ENCODE data around the gene TOP2B. TPM values are rescaled to one million over a fixed set of nuclear protein-coding genes. Genes with fewer than 3 reads are reported as not detected.

Gene TOP2B
- total RNA-seq, 1 donor from 2014 or later, result 195 TPM

DNA sequence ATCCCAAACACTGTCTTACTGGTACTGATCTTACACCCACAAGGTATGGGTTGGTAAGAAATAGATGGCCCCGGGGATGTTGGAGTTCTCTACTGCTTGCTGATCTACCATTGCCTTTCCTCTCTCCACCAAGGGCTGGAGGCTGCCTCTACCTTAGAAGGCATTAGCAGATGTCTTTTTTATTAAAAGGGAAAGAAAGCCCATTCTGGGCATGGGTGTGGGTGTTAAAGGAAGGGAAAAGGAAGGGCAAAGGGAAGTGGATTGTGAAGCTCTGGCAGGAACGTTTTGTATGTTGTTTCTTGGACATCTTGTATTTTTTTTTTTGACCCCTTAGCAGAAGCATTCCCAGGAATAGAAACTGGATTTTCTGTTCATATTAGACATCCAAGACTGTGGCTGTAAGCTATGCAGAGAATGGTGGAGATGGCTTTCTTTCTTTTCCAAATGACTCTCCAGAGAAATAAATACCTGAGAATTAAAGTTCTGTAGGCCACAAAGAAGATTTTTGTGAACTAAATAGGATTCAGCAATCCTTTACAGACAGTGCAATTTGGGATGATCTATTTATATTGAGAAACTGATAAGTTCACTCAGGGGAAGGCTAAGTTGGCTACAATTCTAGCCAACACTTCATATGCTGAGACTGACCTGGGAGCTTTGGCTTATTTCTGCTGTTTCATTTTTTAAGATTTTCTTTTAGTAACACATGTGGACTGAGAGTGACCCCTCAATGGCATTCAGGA is 108.8 kb downstream of the TOP2B start:
- H3K4me3 Mint-ChIP-seq (ENCODE audit: unreplicated experiment), result no peak overlapping the region
- no peak for DNase-seq (ENCODE audit: low spot score)
- TF ChIP-seq, protein P1, sequence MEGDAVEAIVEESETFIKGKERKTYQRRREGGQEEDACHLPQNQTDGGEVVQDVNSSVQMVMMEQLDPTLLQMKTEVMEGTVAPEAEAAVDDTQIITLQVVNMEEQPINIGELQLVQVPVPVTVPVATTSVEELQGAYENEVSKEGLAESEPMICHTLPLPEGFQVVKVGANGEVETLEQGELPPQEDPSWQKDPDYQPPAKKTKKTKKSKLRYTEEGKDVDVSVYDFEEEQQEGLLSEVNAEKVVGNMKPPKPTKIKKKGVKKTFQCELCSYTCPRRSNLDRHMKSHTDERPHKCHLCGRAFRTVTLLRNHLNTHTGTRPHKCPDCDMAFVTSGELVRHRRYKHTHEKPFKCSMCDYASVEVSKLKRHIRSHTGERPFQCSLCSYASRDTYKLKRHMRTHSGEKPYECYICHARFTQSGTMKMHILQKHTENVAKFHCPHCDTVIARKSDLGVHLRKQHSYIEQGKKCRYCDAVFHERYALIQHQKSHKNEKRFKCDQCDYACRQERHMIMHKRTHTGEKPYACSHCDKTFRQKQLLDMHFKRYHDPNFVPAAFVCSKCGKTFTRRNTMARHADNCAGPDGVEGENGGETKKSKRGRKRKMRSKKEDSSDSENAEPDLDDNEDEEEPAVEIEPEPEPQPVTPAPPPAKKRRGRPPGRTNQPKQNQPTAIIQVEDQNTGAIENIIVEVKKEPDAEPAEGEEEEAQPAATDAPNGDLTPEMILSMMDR (IDR thresholded peaks at IDR 0.05; ENCODE audit: unreplicated experiment), result no peak
- H3K4me1 Mint-ChIP-seq (ENCODE audit: unreplicated experiment), result peaks cover 9% of the 10 kb centered on the region
- H3K27me3 Mint-ChIP-seq (ENCODE audit: unreplicated experiment), result no peaks in the 10 kb centered on the region
- no peak overlapping the region for H3K27ac Mint-ChIP-seq (ENCODE audit: unreplicated experiment)
- H3K9me3 Mint-ChIP-seq (ENCODE audit: unreplicated experiment), result no peaks in the 10 kb centered on the region
- no peaks in the 10 kb centered on the region for H3K36me3 Mint-ChIP-seq (ENCODE audit: low read depth, unreplicated experiment)

DNA sequence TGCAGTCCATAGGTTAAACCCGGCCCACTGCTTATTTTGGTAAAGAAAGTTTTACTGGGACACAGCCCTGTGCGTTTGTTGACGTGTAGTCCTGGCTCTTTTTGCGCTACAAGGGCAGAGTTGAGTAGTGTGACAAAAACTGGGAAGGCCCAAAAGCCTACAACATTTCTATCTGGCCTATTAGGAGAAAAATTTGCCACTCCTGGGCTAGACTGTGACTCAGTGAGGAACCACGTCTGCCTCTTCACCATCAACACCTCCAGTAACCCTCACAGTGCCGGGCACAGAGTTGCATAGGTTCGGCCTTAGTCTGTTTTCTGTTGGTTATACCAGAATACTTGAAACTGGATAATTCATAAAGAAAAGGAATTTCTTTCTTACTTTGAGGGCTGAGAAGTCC is 110.3 kb downstream of the TOP2B start:
- no peaks in the 10 kb centered on the region for H3K9me3 Mint-ChIP-seq (ENCODE audit: unreplicated experiment)
- TF ChIP-seq, protein P1 (IDR thresholded peaks at IDR 0.05; ENCODE audit: unreplicated experiment), result no peak

GRCh38 chr3:25552251-25552650 is 112.5 kb downstream of the TOP2B start:
- H3K36me3 Mint-ChIP-seq (ENCODE audit: low read depth, unreplicated experiment), result no peaks in the 10 kb centered on the region
- DNase-seq (ENCODE audit: low spot score), result no peak
- H3K27ac Mint-ChIP-seq (ENCODE audit: unreplicated experiment), result no peak overlapping the region
- no peak overlapping the region for H3K4me3 Mint-ChIP-seq (ENCODE audit: unreplicated experiment)
- H3K4me1 Mint-ChIP-seq (ENCODE audit: unreplicated experiment), result peaks cover 9% of the 10 kb centered on the region
- TF ChIP-seq, protein P1 (IDR thresholded peaks at IDR 0.05; ENCODE audit: unreplicated experiment), result no peak
- no peaks in the 10 kb centered on the region for H3K9me3 Mint-ChIP-seq (ENCODE audit: unreplicated experiment)
- no peaks in the 10 kb centered on the region for H3K27me3 Mint-ChIP-seq (ENCODE audit: unreplicated experiment)

More for the DNA sequence above, 110.3 kb downstream of the TOP2B start:
- no peak for DNase-seq (ENCODE audit: low spot score)
- H3K4me1 Mint-ChIP-seq (ENCODE audit: unreplicated experiment), result peaks cover 9% of the 10 kb centered on the region
- no peaks in the 10 kb centered on the region for H3K27me3 Mint-ChIP-seq (ENCODE audit: unreplicated experiment)
- no peaks in the 10 kb centered on the region for H3K36me3 Mint-ChIP-seq (ENCODE audit: low read depth, unreplicated experiment)
- no peak overlapping the region for H3K4me3 Mint-ChIP-seq (ENCODE audit: unreplicated experiment)
- H3K27ac Mint-ChIP-seq (ENCODE audit: unreplicated experiment), result no peak overlapping the region

- H3K36me3 Mint-ChIP-seq (ENCODE audit: low read depth, unreplicated experiment), result no peaks in the 10 kb centered on the region
- H3K4me3 Mint-ChIP-seq (ENCODE audit: unreplicated experiment), result no peak overlapping the region
- no peaks in the 10 kb centered on the region for H3K27me3 Mint-ChIP-seq (ENCODE audit: unreplicated experiment)
- H3K4me1 Mint-ChIP-seq (ENCODE audit: unreplicated experiment), result no peaks in the 10 kb centered on the region
- TF ChIP-seq, protein P1 (IDR thresholded peaks at IDR 0.05; ENCODE audit: unreplicated experiment), result no peak
- H3K9me3 Mint-ChIP-seq (ENCODE audit: unreplicated experiment), result no peaks in the 10 kb centered on the region
- no peak for DNase-seq (ENCODE audit: low spot score)
- no peak overlapping the region for H3K27ac Mint-ChIP-seq (ENCODE audit: unreplicated experiment)
These were observed 115.9 kb downstream of the TOP2B start for GRCh38 chr3:25548836-25549235.

- H3K36me3 Mint-ChIP-seq (ENCODE audit: low read depth, unreplicated experiment), result no peaks in the 10 kb centered on the region
- TF ChIP-seq, protein P1 (IDR thresholded peaks at IDR 0.05; ENCODE audit: unreplicated experiment), result no peak
- H3K27ac Mint-ChIP-seq (ENCODE audit: unreplicated experiment), result no peak overlapping the region
- H3K9me3 Mint-ChIP-seq (ENCODE audit: unreplicated experiment), result no peaks in the 10 kb centered on the region
- no peak for DNase-seq (ENCODE audit: low spot score)
- no peak overlapping the region for H3K4me3 Mint-ChIP-seq (ENCODE audit: unreplicated experiment)
- no peaks in the 10 kb centered on the region for H3K4me1 Mint-ChIP-seq (ENCODE audit: unreplicated experiment)
- H3K27me3 Mint-ChIP-seq (ENCODE audit: unreplicated experiment), result no peaks in the 10 kb centered on the region
These were observed 116.6 kb downstream of the TOP2B start for GRCh38 chr3:25547943-25548674.
